HG02798 (cell line): ENCODE data around the gene GMEB2.
"Not testable (repeated sequence)": the region's sequence is repeated elsewhere in the genome, so short reads cannot be mapped to it uniquely, and the experiment has no call there.

Experiments
- ATAC-seq: cut with Tn5 transposase; IDR thresholded peaks from one replicate; pipeline ENCODE4 v1.9.1; 2021; ENCODE audit warnings: mild to moderate bottlenecking; ENCODE audit not compliant: unreplicated experiment, poor library complexity

The GMEB2 gene

DNA sequence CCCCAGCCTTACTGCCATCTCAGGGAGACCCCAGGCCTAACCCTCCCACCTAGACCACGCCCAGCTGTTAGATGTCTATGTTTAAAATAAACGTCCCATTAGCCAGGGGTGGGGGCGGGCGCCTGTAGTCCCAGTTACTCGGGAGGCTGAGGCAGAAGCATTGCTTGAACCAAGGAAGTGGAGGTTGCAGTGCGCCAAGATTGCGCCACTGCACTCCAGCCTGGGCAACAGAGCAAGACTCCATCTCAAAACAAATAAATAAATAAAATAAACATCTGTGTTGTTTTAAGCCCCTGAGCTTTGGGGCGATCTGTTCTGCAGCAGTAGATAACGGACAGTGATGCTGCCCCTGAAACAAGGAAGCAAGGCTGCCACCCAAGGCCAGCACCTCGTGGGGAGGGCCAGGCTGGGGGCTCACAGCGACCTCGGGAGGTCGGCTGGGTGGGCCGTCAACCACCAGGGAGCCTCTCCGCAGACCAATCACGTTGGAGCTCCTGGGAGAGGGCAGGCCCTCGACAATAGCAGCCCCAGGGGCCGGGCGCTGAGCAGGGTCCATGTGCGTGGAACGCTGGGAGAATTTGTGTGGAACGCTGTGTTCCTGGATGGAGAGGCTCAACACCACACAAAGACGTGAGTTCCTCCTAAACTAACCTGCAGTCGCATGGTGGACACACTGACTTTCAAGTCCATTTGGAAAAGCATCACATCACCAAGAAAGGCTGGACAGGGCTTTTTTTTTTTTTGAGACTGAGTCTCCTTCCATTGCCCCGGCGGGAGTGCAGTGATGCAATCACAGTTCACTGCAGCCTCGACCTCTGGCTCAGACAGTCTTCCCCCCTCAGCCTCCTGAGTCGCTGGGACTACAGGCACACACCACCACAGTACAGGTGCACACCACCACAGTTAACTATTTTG lies 51.8 kb downstream of the GMEB2 start:
- ATAC-seq, result no peak

DNA sequence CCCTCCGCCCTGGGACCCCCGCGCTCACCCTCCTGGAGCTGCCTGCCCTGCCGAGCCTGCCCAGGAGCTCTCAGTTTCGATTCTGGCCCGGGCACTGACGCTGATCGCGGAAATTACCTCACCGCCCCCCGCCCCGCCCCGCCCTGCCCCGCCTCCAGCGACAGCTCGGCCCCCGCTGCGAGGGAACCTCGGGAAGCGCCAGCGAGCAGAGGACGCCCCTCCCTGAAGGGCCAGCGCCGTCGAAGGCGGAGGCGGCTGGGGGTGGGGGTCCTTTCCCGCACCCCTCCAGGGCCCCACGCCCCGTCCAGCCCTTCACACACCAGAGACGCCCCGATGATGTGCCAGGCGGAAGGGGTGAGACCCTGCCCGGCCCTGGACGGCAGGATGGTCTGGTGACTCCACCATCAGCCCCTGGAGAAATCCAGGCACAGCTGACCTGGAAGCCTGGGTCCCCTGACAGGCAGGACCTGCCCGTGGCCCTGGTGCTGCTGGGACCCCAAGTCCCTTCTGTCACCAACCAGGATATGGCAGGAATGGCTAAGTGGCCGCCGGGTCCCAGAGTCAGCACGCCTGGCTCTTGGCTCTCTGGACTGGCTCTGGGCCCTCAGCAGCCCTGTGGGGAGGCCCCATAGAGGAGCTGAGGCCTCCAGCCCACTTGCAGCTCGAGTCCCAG lies 52.6 kb downstream of the GMEB2 start, which contains the start of gene HELZ2:
Gene HELZ2, minus strand, starts transcription at position 84 of the 673 bp plus-strand sequence. CDS start 1,854 bp downstream, outside the sequence.
- ATAC-seq, result no peak

DNA sequence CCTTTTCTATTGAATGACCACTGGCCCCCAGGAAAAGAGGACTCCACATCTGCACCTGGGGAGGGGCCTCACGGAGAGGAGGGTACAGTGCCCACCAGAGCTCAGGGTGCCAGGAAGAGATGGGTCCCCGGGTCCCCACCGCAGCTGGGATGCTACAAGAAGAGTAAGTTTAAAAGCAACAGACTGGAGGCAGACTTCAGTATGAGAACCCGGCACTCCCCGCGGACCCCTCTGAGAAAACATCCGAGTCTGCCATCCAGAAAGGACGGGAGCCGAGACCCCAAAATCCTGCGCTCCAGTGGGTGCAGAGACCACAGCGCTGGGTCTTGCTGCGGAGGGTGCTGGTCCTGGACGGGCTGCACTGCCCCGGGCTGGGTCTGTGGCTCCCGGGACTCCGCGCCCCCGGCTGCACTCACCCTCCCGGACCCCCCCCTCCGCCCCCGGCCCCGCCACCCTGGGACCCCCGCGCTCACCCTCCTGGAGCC lies 53.2 kb downstream of the GMEB2 start:
- ATAC-seq, result no peak

DNA sequence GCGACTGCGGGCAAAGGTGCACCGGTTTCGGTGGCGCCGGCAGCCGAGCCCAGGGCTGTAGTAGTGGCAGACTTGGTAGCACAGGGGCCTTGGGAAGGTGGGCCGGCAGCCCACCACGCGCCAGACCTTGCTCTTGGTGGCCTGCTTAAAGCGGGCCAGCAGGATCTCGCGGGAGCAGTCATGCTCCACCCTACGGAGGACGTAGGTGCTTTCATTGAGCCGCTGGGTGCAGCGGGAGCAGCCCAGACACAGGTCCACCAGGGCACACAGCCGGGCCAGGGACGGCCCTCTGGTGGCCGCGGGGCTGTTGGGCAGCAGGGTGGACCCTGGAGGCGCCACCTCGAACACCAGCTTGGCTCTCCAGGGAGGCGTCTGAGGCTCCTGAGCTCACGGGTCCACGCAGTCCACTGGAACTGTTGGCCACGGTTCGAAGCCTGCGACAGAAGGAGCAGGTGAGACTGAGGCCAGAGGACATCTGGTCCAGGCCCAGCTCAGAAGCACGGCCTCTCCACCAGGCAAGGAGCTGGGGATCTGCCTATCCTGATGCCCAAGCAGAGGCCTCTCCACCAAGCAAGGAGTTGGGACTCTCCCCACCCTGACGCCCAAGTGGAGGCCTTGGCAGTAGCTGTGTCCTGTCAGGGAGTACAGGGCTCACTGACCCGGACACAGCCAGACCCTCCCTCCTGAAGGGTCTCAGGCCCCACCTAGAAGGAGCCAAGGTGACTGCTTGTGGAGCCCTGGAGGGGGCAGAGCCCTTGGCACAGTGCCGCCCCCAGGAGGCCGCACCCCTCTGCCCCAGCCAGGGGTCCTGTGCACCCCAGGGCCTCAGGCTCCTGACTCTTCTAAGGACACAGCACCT lies 53.9 kb downstream of the GMEB2 start:
- ATAC-seq, result no peak

DNA sequence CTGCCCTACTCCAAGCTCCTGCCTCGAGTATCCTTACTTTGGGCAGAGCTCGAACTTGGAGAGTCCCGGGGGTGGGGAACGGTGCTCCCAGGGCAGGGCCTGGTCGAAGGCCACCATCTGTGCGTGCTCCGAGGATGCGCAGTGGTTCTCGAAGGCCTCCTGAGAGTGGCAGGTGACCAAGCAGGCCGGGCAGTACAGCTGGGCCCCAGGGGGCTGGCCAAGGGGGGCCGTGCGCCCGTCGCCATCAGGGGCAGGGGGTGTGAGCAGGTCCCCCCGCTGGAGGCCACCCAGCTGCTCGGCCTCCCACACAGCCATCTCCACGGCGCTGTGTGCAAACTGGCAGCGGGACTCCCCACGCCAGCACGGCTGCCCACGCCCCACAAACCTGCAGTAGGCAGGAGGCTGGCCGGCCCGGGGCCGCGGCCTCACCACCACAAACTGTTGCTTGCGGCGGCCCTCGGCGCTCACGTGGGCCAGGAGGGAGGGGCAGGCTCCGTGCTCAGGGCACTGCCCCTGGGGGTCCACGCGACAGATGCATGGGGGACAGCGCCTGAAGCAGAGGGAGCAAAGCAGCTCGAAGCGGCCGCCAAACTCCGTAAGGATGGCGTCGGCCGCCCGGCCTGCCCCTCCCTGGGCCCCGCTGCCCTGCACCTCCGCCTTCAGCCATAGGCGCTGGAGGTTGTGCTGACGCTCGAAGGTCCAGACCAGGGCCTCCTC lies 54.7 kb downstream of the GMEB2 start:
- no peak for ATAC-seq

DNA sequence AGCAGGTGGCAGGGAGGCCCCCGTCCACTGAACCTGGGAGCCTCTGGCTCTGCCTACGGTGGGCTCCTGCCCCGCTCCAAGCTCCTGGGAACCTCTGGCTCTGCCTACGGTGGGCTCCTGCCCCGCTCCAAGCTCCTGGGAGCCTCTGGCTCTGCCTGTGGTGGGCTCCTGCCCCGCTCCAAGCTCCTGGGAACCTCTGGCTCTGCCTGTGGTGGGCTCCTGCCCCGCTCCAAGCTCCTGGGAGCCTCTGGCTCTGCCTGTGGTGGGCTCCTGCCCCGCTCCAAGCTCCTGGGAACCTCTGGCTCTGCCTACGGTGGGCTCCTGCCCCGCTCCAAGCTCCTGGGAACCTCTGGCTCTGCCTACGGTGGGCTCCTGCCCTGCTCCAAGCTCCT lies 55.8 kb downstream of the GMEB2 start:
- not testable (repeated sequence) for ATAC-seq

DNA sequence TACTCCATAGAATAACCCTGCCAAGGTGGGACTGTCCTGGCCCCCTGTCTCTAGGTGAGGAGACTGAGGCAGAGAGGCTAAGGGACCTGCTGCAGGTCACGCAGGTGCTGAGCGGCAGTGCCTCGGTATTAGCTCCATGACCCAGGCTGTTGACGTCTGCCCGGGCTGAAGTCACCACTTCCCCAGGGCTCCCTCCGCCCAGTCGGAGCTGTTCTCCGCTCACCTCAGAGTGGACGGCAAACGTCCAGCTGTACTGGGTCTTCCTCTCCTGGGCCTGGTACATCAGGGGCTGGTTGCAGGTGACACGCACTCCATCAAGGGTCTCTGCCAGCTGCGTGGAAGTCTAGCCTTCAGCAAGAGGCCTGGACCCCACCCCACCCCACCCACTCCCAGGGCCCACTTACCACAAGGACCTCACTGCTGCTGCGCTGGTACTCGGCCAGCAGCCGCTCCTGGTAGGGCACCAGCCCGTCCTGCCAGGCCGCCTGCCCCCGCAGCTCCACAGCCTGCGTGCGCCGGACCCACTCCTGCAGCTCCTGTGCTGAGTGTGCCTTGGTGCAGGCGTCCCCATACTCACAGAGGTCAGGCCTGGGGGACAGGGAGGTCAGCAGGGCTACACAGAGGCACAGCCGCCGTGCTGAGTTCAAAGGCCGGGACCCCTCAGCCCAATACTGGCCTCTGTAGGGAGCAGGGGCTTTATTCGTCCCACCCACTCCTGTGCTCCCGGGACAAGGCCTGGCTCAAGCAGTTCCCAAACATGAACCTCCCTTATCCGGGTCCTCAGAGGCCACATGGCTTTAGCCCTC lies 56.4 kb downstream of the GMEB2 start:
- ATAC-seq, result no peak

DNA sequence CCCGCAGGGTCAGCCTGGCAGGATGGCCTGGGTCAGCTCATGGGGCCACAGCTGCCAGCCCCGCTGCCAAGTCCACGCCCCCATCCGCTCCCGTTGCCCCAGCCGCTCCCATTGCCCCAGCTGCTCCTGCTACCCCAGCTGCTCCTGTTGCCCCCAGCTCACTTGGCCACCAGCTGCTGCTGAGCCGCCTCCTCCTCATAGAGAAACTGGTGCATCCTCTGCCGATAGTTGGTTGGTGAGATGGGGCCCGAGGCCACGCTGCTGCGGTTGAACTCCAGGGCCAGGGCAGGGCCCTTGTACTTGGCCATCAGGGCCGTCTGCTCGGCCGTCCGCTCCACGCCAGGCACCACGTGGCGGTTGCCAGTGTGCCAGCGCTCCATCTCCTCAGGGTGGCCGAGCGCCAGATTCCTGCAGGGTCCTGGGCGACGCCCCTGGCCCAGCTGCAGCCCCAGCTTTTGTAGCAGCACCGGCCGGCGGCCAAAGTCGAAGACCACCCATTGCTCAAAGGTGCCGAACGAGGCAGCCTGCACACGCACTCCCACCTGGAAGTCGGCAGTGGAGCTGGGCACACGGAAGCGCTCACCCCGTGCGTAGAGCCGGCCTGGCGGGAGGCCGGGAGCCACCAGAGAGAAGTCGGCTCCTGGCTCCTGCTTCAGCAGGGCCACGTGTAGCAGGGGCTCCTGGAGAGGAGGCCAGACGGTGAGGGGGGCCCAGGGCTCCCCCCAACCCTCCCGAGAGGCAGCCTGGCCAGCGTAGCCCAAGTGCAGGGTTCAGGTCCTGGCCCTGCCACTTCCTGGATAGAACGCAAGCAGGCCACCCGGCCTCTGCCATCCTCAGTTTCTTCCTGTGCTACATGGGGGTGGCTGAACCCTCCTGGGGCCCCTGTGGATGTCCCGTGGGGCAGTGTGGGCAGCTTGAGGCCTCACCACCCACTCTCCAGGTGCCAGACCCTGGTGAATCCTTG lies 57.6 kb downstream of the GMEB2 start:
- no peak for ATAC-seq

DNA sequence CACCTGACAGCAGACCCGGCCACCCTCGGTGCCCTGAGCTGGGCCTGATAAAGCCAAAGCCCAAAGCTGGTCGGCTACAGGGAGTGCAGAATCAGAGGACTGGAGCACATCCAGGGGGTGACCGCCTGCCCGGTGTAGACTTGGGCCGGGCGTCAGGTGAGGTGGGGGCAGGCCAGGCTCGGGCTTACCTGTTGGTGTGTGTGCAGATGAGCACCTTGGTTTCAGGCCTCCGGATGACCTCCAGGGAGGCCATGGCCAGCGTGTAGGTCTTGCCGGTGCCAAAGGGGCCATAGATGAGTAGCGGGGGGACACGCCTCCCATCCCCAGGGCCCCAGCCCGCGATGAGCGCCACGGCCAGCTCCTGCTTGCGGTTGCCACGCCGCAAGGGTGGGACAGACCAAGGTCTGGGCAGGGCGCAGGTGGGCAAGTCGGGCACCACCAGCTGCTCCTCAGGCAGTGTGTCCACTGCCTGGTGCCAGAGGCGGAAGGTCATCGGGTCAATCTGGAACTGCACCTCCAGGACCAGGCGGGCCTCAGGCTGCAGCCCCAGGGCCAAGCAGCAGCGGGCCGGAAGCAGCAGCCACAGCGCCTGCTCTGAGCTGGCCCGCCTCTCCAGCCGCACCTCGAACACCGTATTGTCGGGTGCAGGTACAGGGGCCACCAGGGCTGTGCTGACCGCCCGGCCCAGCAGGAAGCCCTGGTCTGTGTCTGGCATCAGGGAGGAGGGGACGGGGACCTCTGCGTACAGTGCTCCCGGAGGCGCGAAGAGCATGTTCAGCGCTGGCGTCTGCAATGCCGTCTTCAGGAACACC lies 58.5 kb downstream of the GMEB2 start:
- peak; percentile 7 for ATAC-seq

DNA sequence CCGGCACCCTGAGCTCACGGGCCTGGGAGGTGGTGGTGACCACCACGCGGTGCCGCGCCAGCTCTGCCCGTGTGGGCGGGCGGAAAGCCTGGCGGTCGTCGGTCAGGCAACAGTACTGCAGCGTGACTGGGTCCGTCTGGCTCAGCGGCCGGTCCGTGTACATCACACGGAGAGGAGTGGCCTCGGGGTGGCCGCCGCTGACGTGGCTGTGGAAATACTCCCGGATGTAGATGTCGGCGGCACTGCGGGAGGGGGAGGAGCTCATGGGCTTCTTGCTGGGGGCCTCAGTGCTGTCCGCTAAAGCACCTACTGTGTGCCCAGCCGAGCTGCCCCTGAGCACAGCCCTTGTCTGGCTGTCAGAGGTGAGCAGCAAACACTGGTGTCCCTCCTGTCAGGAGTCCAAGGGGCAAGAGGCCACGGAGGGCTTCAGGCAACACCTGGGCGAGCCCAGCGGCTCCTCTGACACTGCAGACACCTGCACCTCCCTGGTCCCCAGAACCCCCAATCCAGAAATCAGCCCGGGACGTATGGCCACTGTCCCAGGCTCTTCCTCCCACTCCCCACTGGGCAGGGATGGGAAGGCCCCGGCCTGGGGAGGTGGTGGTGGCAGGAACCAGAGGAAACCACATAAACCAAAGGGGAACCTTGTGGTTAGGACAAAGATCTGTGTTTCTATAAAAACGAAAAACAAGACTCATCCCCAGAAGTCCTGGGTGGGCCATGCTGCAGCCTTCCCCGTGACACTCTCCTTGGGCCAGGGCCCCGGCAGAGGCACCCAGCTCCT lies 59.3 kb downstream of the GMEB2 start:
- peak; percentile 58 for ATAC-seq

DNA sequence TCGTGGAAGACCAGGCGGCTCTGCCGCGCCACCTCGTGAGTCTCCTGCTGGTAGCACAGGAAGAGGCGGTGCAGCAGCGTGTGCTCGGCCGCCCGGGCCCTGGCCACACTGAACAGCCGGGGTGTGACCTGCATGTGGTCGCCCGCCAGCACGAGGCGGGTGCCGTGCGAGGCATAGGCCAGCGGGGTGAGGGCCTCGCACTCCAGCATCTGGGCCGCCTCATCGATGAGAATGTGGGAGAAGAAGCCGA lies 59.8 kb downstream of the GMEB2 start:
- ATAC-seq, result no peak

DNA sequence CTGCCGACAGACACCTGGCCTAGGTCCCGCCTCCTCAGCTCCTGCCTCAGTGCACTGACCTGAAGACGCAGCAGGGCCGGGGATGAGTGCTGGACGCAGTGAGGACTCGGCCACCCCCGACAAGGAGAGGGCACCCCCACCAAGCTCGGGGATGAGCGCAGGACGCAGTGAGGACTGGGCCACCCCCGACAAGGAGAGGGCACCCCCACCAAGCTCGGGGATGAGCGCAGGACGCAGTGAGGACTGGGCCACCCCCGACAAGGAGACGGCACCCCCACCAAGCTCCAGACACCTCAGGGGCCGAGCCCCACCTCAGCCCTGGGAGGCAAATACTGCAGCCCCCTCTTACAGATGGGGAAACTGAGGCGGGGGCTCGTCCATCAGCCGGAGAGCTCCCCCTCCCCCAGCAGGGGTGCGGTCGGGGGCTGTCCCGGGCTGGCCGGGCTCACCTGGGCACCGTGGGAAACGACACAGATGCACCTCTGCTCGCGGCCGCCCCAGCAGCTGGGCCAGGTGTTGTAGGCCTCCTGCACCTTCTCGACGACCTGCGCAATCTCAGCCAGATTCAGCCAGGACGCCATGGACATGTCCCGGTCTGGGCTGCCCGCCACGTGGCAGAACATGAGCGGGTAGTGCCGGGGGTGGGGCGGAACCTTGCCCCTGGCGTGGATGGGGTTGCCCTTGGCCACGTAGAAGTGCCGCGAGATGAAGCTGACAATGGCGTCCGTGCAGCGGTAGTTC lies 60.3 kb downstream of the GMEB2 start:
- no peak for ATAC-seq

DNA sequence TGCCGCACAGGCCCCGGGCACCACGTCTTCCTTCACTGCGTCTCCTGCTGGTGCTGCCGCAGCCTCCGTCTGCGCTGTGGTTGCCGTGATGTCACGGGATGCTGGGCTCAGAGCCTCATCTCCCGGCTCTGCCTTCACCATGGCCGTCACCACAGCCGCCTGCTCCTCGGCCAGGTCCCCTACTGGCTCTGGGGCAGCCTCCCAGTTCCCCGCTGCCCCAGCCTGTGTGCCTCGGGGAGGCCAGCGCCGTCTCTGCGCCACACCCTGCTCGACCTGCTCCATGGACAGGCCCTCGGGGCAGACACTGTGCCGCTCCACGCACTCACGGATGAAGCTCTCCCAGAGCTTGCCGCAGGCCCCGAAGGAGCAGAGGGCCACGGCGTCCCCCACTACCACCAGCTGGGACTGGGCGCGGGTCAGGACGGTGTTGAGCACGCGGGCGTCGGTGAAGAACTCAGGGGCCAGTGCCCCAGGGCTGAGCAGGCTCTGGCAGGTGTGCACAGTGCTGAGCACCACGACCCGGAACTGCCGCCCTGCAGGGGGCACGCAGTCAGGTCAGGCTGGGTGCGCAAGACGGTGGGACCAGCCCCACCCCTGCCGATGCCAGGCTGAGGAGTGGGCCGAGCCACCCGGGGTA lies 61.1 kb downstream of the GMEB2 start:
- no peak for ATAC-seq

DNA sequence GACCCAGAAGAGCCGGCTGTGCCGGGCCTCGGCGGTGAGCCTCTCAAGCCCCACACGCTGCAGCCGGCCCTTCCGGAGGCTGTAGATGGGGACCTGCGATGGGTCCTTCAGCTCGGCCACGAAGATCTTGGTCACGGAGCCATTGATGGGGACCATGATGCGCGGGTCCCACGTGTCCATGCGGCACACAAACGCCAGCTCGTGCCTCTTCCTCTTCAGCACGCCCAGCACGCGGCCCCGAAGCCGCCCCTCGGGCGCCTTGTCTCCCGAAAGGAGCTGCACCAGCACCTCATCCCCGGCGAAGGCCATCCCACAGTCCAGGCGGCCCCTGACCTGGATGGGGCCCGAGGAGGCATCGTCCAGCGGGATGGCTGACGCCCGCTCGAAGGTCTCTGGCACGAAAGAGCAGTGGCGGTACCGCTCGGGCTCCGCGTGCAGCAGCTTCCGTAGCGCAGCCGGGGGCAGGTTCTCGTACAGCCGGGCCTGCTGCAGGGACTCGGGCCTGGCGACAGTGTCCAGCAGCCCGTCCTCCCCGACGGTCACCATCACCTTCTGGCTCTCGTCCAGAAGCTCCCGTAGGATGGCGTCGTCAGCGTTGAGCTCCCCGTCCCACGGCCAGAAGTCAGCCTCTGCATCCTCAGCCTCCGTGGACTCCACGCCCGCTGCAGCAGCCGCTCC lies 61.7 kb downstream of the GMEB2 start:
- ATAC-seq, result no peak
